Gastroesophageal sphincter (tissue), 4 donors: ENCODE results near the gene S1PR5. TPM values are rescaled to one million over a fixed set of nuclear protein-coding genes. Genes with fewer than 3 reads are reported as not detected.

Experiments
- ATAC-seq: fragments of 150-250 bp; one replicate; pipeline ENCODE4 v1.9.1; 2016; ENCODE audit warnings: mild to moderate bottlenecking, moderate library complexity
- H3K27ac ChIP-seq, 4 donors: fragments of 200-600 bp; sonication (generic) in 3 of 4; 1 replicate in 3 of 4; 2 replicates in 1 of 4; pipeline ENCODE4 v1.5.1; 2016 to 2019
- H3K27me3 ChIP-seq: fragments of 200-600 bp; sonication (generic); one replicate; pipeline ENCODE4 v1.5.1; 2019
- H3K36me3 ChIP-seq, 2 donors: fragments of 200-600 bp; sonication (generic); one replicate each; pipeline ENCODE4 v1.5.1; 2019; ENCODE audit warnings: control low read depth in 1 of 2
- H3K4me1 ChIP-seq, 3 donors: fragments of 200-600 bp; sonication (generic); 1 replicate in 2 of 3; 2 replicates in 1 of 3; pipeline ENCODE4 v1.5.1; 2016 to 2019; ENCODE audit warnings: control low read depth in 2 of 3
- H3K4me3 ChIP-seq, 2 donors: fragments of 200-600 bp; sonication (generic); one replicate each; pipeline ENCODE4 v1.5.1; 2019; ENCODE audit warnings: mild to moderate bottlenecking in 1 of 2, moderate library complexity in 1 of 2
- H3K9me3 ChIP-seq, 3 donors: fragments of 200-600 bp; sonication (generic); one replicate each; pipeline ENCODE4 v1.5.1; 2017 to 2019; ENCODE audit warnings: control low read depth in 2 of 3
- EP300 ChIP-seq: sonication (generic); formaldehyde crosslinking; IDR thresholded peaks from one replicate; pipeline ENCODE4 v1.6.1; 2017; ENCODE audit warnings: antibody characterized with exemption, mild to moderate bottlenecking
- POLR2A ChIP-seq, 2 donors: fragments of 450-650 bp; IDR thresholded peaks; one replicate each; pipeline ENCODE4 v1.6.1; 2017; ENCODE audit warnings: antibody characterized with exemption in 2 of 2, mild to moderate bottlenecking in 2 of 2, moderate library complexity in 1 of 2
- POLR2AphosphoS5 ChIP-seq: sonication (generic); formaldehyde crosslinking; IDR thresholded peaks from one replicate; pipeline ENCODE4 v1.6.1; 2017; ENCODE audit warnings: antibody characterized with exemption
- WGBS, 2 donors: methylation state at CpG; one replicate each; pipeline ENCODE4 v1.1.5; 2018; ENCODE audit warnings: low coverage in 1 of 2; 5-methylcytosine and 5-hydroxymethylcytosine counted together
- total RNA-seq, 4 donors: library from RNA; depleted of rRNA; stranded (reverse); fragments of >200 nt; gene quantifications; one replicate each; pipeline ENCODE4 v1.1.0, GENCODE V29; 2016
- TF ChIP-seq, protein P1 (sequence below), 4 experiments: fragments of 200-600 bp in 2 of 4; fragments of 450-650 bp in 2 of 4; sonication (generic) in 1 of 4; IDR thresholded peaks; one replicate each; pipeline ENCODE4 v1.5.1; 2017 to 2019; ENCODE audit warnings: antibody characterized with exemption in 4 of 4, mild to moderate bottlenecking in 2 of 4, moderate library complexity in 2 of 4

Gene S1PR5
- total RNA-seq, 4 donors from 2014 or later, result 1.1 TPM; not detected in 3

DNA sequence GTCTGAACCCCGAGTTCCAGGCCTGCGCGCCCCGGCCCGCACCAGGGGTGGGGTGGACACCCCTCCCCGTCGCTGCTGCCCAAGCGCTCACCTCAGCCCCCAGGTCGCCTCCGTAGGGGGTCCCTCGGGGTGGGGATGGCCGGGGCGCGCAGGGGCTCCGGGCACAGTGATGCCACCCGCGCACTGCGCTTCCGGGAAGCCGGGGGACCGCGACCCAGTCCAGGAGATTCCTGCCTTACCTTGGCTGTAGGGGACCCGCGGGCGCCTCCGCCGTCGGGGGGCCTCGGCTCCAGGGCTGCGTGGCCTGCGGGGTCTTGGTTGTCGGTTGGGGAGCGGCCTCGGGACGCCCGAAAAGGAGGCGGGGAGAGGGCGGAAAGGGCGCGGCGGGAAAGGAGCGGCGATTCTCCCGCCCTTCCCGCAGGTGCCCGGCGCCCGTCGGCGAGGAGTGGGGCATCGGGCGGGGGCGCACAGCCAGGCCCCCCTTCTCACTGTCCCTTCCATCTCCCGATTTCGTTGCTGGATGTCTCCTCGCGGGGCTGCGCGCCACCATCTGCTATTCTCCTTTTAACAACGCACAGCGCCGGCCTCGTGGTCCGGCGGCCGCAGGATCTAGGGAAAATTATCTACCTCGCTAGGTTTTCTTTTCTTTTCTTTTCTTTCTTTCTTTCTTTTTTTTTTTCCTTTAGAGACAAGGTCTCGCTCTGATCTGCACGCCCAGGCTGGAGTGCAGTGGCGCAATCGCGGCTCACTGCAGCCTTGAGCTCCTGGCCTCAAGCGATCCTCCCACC, 14.1 kb downstream of the S1PR5 start, which contains the start of gene KEAP1:
TSS of gene KEAP1 (minus strand) at position 355 of the 788 bp plus-strand sequence. CDS start 3,323 bp downstream, outside the sequence.
- H3K4me3 ChIP-seq, result peak within 1 kb of the TSS; percentile 71 to 83
- peak within 1 kb of the TSS; percentile 93 to 98 (median 96) for H3K27ac ChIP-seq
- H3K27me3 ChIP-seq, result peaks cover 4% of the 10 kb centered on the region
- peaks cover 0 to 54% (median 13%) of the 10 kb centered on the region in 3 donors for H3K4me1 ChIP-seq
- 3% methylated on average over 14 of the region's 73 CpGs for WGBS, 2 donors
- H3K9me3 ChIP-seq, result no peaks in the 10 kb centered on the region
- TF ChIP-seq POLR2A (IDR thresholded peaks at IDR 0.05) (no peak), POLR2AphosphoS5 (no peak)
- TF ChIP-seq, protein P1, sequence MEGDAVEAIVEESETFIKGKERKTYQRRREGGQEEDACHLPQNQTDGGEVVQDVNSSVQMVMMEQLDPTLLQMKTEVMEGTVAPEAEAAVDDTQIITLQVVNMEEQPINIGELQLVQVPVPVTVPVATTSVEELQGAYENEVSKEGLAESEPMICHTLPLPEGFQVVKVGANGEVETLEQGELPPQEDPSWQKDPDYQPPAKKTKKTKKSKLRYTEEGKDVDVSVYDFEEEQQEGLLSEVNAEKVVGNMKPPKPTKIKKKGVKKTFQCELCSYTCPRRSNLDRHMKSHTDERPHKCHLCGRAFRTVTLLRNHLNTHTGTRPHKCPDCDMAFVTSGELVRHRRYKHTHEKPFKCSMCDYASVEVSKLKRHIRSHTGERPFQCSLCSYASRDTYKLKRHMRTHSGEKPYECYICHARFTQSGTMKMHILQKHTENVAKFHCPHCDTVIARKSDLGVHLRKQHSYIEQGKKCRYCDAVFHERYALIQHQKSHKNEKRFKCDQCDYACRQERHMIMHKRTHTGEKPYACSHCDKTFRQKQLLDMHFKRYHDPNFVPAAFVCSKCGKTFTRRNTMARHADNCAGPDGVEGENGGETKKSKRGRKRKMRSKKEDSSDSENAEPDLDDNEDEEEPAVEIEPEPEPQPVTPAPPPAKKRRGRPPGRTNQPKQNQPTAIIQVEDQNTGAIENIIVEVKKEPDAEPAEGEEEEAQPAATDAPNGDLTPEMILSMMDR (IDR thresholded peaks at IDR 0.05), result no peak
- peaks cover 0 to 18% of the 10 kb centered on the region in 2 donors for H3K36me3 ChIP-seq
- peak; percentile 24 for ATAC-seq

DNA sequence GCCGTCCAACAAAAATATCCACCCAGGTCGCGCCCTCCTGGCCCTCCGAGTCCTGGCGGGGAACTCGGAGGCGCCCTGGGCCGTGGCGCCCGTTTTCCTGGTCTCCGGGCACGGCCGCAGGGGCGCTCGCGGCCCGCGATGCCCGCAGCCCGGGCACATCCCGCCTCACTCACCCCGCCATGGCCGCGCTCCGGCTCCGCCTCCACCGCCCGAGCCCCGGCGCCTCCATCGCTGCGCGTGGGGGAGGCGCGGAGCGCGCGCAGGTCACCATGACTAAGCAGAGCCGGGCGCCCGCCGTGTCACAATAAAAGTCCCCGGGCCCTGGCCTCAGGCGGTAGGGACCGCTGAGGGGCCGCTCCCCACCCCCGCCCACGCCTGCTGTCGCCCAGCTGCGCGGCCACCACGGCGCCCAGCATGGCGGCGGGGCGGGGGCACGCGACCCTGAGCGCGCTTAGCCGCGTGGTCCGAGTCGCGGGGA, 14.7 kb downstream of the S1PR5 start:
- WGBS, 2 donors, result no CpG with 5 or more reads among the region's 65 CpGs
- no peaks in the 10 kb centered on the region for H3K9me3 ChIP-seq
- H3K4me1 ChIP-seq, result peaks cover 0 to 60% (median 13%) of the 10 kb centered on the region in 3 donors

DNA sequence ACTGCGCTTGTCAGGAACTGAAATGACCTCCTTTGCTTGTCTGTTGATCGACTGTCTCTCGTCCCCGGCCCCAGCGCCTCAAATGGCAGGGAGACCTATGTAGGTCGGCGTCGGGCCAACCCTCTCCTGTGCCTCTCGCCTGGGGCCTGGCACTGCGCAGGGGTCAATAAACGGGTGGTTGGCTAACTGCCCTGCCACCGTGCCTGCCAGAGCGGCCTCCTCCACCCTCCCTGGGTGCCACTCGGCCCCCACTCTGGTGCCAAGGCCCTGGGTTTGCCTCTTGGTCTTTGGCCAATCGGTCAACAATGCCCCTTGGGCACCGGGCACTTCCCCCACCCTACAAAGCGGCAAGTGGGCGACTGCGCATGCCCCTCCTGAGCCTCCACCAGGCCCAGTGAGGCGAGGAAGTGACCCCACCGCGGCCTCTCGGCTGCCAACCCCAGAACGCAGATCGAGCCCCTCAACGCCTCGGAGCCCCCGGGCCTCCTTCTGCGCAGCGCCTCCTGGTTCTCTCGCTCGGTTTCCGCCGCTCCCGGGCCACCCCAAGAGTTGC, 15.2 kb downstream of the S1PR5 start:
- peak overlapping the region; percentile 71 to 83 for H3K4me3 ChIP-seq
- 5 to 80% methylated on average over 1 to 10 of the region's 35 CpGs for WGBS, 2 donors
- TF ChIP-seq, protein P1 (IDR thresholded peaks at IDR 0.05), result no peak
- no peak for TF ChIP-seq EP300
- TF ChIP-seq POLR2AphosphoS5, result peak; percentile 33
- no peak for TF ChIP-seq POLR2A (IDR thresholded peaks at IDR 0.05)

More for the DNA sequence above, 14.7 kb downstream of the S1PR5 start:
- ATAC-seq, result peak; percentile 98
- Histone ChIP-seq H3K36me3 (peaks cover 0 to 22% of the 10 kb centered on the region in 2 donors), H3K27ac (peak overlapping the region; percentile 93 to 98 (median 96)), H3K27me3 (no peaks in the 10 kb centered on the region), H3K4me3 (peak overlapping the region; percentile 71 to 83)
- TF ChIP-seq POLR2A (IDR thresholded peaks at IDR 0.05) (peak; percentile 76 to 82), POLR2AphosphoS5 (peak; percentile 71), EP300 (no peak)
- TF ChIP-seq, protein P1 (IDR thresholded peaks at IDR 0.05), result peak in 2 of 4 experiments; percentile 9 to 19

DNA sequence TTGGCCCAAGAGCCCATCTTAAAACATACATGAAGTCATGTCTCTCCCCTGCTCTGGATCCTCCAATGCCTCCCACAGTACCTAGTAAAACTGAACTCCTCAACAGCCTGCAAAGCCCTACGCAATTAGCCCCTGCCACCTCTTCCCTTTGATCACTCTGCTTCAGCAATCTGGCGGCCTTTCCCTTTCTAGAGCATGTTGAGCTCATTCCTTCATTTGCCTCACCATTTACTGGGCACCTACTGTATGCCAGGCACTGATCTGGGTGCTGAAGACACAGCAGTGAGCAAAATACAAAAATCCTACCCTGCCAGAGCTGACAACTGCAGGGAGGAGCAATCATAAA, 17.0 kb downstream of the S1PR5 start:
- Histone ChIP-seq H3K27me3 (no peaks in the 10 kb centered on the region), H3K4me1 (peaks cover 0 to 67% (median 13%) of the 10 kb centered on the region in 3 donors), H3K36me3 (peaks cover 0 to 46% of the 10 kb centered on the region in 2 donors), H3K9me3 (no peaks in the 10 kb centered on the region), H3K4me3 (no peak overlapping the region), H3K27ac (no peak overlapping the region)
- TF ChIP-seq EP300 (no peak), POLR2A (IDR thresholded peaks at IDR 0.05) (no peak), POLR2AphosphoS5 (no peak)
- TF ChIP-seq, protein P1 (IDR thresholded peaks at IDR 0.05), result no peak
- no peak for ATAC-seq
- WGBS, 2 donors, result 100% methylated on average over 1 to 2 of the region's 2 CpGs

More for the DNA sequence above, 15.2 kb downstream of the S1PR5 start:
- H3K27ac ChIP-seq, result peak overlapping the region; percentile 93 to 98 (median 96)
- no peaks in the 10 kb centered on the region for H3K9me3 ChIP-seq
- H3K27me3 ChIP-seq, result no peaks in the 10 kb centered on the region
- peaks cover 0 to 27% of the 10 kb centered on the region in 2 donors for H3K36me3 ChIP-seq
- peak; percentile 64 for ATAC-seq
- peaks cover 0 to 65% (median 13%) of the 10 kb centered on the region in 3 donors for H3K4me1 ChIP-seq
